Measurements from ENCODE around the gene BSG.

BSG gene

DNA sequence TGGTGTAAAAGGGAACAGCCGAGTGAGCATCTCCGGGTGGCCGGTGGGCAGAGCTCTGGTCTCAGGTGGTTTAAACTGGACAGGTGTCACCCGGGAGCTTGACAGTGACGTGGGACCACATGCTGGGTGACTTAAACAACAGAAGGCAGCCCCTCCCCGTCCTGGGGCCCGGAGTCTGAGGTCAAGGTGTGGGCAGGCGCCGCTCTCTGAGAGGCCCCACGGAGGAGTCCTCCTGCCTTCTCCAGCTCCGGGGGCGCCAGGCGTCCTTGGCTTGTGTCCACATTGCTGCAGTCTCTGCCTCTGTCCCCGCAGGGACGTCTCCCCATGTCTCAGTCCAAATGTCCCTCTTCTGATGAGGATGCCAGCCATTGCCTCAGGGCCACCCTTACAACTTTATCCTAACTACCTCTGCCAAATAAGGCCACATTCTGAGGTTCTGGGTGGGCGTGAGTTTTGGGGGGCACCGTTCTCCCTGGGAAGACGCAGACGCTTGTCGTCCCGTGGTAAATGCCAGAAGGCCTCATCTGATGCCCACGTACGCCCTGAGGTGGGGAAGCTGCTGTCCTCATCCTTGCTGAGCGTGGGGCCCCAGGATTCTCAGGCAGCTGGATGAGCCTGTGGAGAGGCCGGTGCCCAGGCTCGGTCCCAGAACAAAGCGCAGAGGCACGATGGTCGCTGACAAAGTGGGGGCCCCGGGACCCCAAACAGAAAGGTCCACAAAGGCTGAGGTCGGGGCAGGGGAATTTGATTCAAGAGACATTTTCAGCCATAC, 15.6 kb upstream of the BSG start:
- no peaks in the 10 kb centered on the region for H3K27me3 Mint-ChIP-seq
- H3K4me3 Mint-ChIP-seq: no peak overlapping the region
- no peaks in the 10 kb centered on the region for H3K36me3 Mint-ChIP-seq
- no peaks in the 10 kb centered on the region for H3K4me1 Mint-ChIP-seq
- H3K27ac Mint-ChIP-seq: no peak overlapping the region
- no peaks in the 10 kb centered on the region for H3K9me3 Mint-ChIP-seq

DNA sequence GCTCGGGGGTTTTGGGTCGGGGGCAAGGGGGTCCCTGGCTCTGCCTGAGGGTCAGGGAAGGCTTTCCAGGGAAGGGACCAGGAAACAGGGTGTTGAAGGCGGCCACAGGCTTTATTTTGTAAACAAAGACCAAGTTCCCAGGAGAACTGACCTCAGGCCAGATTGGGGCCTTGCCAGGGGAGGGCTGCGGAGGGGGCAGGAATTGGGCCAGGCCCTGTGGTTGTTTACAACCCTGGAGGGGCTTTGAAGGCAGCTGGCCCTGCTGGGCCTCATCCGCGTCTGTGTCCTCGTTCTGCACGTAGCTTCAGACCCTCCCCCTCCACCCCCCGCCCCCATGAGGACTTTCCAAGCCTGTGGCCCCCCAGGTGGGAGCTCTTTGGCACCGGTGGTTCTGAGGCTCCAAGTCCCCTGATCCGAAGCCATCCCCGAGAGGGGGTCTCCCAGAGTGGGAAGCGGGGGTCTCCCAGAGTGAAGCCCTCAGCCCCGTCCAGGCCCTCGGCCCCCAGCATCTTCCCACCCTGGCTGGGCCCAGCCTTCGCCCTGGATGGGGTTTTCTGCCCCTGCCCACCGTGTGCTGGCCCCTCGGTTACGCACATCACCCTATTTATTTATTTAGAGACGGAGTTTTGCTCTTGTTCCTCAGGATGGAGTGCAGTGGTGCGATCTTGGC, 13.5 kb upstream of the BSG start:
- Mint-ChIP-seq H3K27ac (no peak overlapping the region), H3K4me1 (no peaks in the 10 kb centered on the region), H3K36me3 (no peaks in the 10 kb centered on the region), H3K4me3 (no peak overlapping the region), H3K9me3 (no peaks in the 10 kb centered on the region), H3K27me3 (no peaks in the 10 kb centered on the region)

DNA sequence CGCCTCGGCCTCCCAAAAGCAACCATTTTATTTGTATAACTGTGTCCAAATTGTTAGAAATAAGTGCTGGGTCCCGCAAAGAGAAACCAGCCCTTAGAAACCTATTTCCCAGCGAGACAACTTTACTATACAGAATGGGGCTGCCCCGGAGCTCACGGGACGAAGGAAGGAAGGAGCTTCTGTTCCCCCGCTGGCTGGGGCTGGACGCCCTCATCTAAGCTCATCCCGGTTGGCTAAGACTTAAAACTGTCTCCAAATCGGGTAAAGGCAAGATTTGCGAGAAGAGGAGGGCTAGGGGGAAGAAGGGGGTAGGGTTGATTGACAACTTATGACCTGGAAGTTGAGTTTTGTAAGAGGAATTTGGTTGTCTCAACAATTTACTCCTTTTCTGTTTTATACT, 12.3 kb upstream of the BSG start:
- H3K27me3 Mint-ChIP-seq: no peaks in the 10 kb centered on the region
- H3K4me3 Mint-ChIP-seq: no peak overlapping the region
- H3K9me3 Mint-ChIP-seq: no peaks in the 10 kb centered on the region
- H3K4me1 Mint-ChIP-seq: no peaks in the 10 kb centered on the region
- H3K36me3 Mint-ChIP-seq: no peaks in the 10 kb centered on the region
- H3K27ac Mint-ChIP-seq: no peak overlapping the region

DNA sequence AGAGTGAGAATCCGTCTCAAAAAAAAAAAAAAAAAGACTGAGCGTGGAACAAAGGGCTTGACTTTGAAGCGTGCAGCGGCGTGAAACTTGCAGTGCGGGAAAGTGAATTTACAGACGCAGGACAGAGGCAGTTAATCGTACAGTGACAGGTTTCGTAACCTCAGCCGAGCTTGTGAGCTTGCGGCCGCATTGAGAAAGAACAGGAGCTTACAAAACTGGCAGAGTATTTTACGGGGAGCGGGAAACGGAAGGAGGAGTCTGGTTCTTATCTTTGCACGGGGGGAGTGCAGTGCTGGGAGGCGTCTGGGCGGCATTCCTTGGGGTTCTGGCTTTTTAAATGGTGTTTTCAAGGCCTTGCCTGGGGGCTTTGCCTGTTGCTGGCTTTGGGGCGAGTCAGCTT, 6.0 kb upstream of the BSG start:
- no peak overlapping the region for H3K4me3 Mint-ChIP-seq
- no peaks in the 10 kb centered on the region for H3K9me3 Mint-ChIP-seq
- H3K27me3 Mint-ChIP-seq: no peaks in the 10 kb centered on the region
- H3K27ac Mint-ChIP-seq: peak overlapping the region; percentile 27
- H3K4me1 Mint-ChIP-seq: peaks cover 10% of the 10 kb centered on the region
- H3K36me3 Mint-ChIP-seq: no peaks in the 10 kb centered on the region

GRCh38 chr19:566844-567243, 5.6 kb upstream of the BSG start:
- H3K4me1 Mint-ChIP-seq: peaks cover 11% of the 10 kb centered on the region
- no peaks in the 10 kb centered on the region for H3K36me3 Mint-ChIP-seq
- H3K4me3 Mint-ChIP-seq: no peak overlapping the region
- no peaks in the 10 kb centered on the region for H3K27me3 Mint-ChIP-seq
- H3K27ac Mint-ChIP-seq: no peak overlapping the region
- H3K9me3 Mint-ChIP-seq: no peaks in the 10 kb centered on the region

GRCh38 chr19:567296-567900, 5.0 kb upstream of the BSG start:
- Mint-ChIP-seq H3K4me1 (peaks cover 15% of the 10 kb centered on the region), H3K9me3 (no peaks in the 10 kb centered on the region), H3K4me3 (no peak overlapping the region), H3K27me3 (no peaks in the 10 kb centered on the region), H3K27ac (no peak overlapping the region), H3K36me3 (no peaks in the 10 kb centered on the region)

DNA sequence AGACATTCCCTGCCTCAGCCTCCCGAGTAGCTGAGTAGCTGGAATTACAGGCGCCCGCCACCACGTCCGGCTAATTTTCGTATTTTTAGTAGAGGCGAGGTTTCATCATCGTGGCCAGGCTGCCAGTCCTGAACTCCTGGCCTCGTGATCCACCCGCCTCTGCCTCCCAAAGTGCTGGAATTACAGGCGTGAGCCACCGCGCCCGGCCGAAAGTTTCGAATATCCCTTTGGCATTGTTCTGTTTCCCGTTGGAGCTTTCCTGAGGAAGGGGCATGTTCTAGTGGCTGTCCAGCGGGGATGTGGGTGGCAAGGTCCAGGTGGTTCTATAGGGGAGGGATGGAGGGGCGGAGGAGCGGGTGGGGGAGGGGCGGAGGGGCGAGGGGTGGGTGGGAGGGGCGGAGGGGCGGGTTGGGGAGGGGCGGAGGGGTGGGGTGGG, 2.1 kb upstream of the BSG start:
- Mint-ChIP-seq H3K4me3 (no peak overlapping the region), H3K9me3 (no peaks in the 10 kb centered on the region), H3K27me3 (no peaks in the 10 kb centered on the region), H3K4me1 (peaks cover 27% of the 10 kb centered on the region), H3K36me3 (no peaks in the 10 kb centered on the region), H3K27ac (peak overlapping the region; percentile 90)

- H3K27ac Mint-ChIP-seq: peak overlapping the region; percentile 94
- no peaks in the 10 kb centered on the region for H3K27me3 Mint-ChIP-seq
- H3K4me3 Mint-ChIP-seq: peak overlapping the region; percentile 90
- H3K36me3 Mint-ChIP-seq: no peaks in the 10 kb centered on the region
- H3K9me3 Mint-ChIP-seq: no peaks in the 10 kb centered on the region
- H3K4me1 Mint-ChIP-seq: peaks cover 27% of the 10 kb centered on the region
Observed at GRCh38 chr19:570937-571565, 1.3 kb upstream of the BSG start.

- no peaks in the 10 kb centered on the region for H3K27me3 Mint-ChIP-seq
- peaks cover 33% of the 10 kb centered on the region for H3K4me1 Mint-ChIP-seq
- H3K4me3 Mint-ChIP-seq: peak overlapping the region; percentile 90
- H3K9me3 Mint-ChIP-seq: no peaks in the 10 kb centered on the region
- no peaks in the 10 kb centered on the region for H3K36me3 Mint-ChIP-seq
- peak overlapping the region; percentile 94 for H3K27ac Mint-ChIP-seq
Observed at GRCh38 chr19:571566-571974, 826 bp upstream of the BSG start.

DNA sequence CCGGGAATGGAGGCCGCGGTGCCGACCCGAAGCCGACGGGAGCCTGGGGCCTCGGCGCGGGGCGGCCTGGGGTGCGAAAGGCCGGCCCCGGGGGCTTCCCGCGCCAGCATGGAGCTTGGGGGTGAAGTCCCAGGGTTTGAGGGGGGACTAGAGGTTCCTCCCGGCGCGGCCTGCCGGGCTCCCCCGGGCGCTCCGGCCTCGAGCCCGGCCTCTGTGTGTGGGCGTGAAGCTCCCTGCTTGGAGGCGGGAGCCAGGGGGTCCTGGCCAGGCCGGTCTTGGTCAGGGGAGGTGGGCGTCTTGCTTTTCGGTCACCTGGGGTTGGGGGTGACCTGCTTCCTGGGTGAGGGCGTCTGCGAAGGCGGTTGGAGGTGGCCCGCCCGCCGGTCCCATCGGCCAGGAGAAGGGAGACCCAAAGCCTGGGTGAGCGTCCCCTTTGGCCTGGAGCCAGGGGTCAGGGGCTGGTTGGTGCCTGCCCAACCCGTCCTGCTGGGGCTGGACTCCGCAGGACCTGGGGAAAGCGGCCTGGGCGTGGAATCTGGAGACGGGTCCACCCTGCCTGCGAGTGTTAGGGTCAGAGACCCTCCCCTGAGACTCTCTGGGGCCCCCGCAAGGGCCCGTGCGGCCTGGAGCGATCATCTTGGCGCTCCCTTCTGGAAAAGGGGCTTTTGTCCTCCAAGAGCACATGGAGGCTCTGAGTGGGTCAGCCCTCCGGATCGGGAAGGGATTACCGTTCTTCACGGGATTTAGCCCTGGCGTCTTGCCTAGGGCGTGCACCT, 535 bp downstream of the BSG start:
- peaks cover 36% of the 10 kb centered on the region for H3K4me1 Mint-ChIP-seq

DNA sequence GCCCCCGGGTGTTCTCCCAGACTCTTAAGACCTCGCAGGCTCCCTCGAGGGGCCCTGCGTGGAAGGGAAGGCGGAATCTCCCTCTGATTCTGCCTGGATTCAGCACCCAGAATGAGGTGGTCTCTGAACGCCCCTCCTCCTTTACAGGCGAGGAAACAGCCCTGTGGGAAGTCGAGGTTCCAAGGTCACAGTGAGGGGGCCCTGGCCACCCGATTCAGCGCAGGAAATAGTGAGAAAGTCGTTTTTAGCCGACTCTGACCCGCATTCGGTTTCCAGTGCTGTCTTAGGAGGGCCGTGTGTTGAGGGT, 1.1 kb downstream of the BSG start:
- Mint-ChIP-seq H3K4me3 (peak overlapping the region; percentile 88), H3K36me3 (no peaks in the 10 kb centered on the region), H3K27ac (peak overlapping the region; percentile 12), H3K27me3 (no peaks in the 10 kb centered on the region), H3K9me3 (no peaks in the 10 kb centered on the region), H3K4me1 (peaks cover 36% of the 10 kb centered on the region)

More for the DNA sequence above, 535 bp downstream of the BSG start:
- H3K4me3 Mint-ChIP-seq: peak overlapping the region; percentile 90
- H3K27ac Mint-ChIP-seq: peak overlapping the region; percentile 12
- no peaks in the 10 kb centered on the region for H3K27me3 Mint-ChIP-seq
- no peaks in the 10 kb centered on the region for H3K36me3 Mint-ChIP-seq
- no peaks in the 10 kb centered on the region for H3K9me3 Mint-ChIP-seq

DNA sequence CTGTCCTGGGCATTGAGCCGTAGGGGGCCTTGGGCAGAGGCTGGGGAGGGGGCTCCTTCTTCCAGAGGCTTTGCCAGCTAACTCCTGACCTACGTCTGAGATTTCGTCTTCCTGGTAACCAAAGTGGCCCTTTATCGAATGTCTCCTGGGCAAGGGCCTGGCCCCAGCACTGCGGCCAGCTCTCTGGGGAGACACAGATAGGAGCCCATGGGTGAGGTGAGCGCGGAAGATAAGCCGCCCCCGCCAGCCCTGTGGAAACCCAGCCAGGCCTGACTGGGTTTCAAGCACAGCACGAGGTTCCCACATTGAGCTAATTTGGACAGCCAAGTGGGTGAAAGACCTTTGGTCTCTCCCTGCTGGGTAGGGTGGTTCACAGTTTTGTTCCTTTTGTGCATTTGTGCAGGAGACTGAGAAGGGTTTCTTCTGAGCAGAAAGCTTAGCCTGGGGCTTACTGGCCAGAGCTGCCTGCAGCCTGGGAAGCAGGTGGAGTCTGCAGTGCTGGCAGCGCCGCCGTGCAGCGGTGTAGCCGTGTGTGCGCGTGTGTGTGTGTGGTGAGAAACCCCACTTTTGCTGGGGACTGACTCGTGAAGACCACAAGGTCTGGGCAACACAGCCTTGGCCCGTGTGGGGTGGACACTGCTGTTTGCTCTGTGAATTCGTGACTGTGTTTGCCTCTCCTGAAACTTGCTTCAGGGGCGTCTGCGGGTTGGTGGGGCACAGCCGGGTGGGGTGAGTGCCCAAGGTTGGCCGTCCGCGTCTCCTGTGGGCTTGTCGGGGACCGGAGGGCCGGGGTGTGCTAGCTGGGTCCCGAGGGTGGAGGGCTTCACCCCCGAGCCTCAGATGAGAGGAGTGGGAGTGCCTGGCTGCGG, 2.5 kb downstream of the BSG start:
- Mint-ChIP-seq H3K27me3 (no peaks in the 10 kb centered on the region), H3K4me3 (peak overlapping the region; percentile 64), H3K4me1 (peaks cover 34% of the 10 kb centered on the region), H3K27ac (no peak overlapping the region), H3K36me3 (no peaks in the 10 kb centered on the region), H3K9me3 (no peaks in the 10 kb centered on the region)

DNA sequence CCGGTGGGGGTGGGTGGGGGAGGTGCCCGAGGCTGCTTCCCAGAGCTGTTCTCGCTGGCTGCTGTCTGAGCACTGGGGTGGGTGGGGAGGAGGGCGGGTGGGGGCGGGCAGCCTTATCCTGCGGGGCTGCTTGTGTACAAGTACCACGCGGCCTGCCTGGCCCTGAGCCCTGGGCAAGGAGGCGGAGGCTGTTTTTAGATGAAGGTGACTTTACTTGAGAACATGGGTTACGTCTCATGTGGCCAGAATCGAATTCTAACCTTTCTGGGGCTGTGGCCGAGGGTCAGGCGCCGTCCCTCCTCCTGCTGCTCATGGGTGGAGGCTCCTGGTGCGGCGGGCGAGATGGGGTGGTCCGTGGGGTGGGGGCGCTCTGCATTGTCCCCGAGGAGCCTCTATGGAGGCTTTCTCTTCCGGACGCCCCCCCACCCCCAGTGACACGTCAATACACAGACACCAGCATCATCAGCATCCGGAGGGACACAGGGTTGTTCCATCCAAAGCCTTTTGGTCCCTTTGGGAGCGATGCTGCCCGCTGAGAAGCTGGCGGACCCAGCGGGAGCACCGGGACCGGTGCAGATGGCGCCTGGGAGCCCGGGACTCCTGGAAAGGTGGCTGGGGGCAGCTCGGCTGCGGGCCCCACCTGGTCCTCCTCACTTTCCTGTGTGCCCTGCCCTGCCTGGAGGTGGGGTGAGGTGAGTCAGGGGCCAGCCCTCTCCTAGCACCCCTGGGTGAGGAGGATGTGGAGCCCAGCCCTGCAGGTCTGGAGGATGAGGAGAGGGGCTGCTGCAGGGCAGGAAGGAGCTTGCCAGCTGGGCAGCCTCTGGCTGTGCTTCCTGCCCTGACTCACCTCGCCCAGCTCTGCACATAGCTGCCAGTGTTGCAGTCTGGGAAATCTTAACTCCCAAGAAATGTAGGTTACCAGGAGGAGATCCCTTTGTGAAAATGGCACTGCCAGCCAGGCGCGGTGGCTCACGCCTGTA, 3.4 kb downstream of the BSG start:
- no peaks in the 10 kb centered on the region for H3K27me3 Mint-ChIP-seq
- H3K9me3 Mint-ChIP-seq: no peaks in the 10 kb centered on the region
- H3K27ac Mint-ChIP-seq: no peak overlapping the region
- no peaks in the 10 kb centered on the region for H3K36me3 Mint-ChIP-seq
- H3K4me1 Mint-ChIP-seq: peaks cover 32% of the 10 kb centered on the region
- no peak overlapping the region for H3K4me3 Mint-ChIP-seq

Measured in activated naive CD4-positive, alpha-beta T cell treated with anti-CD3 and anti-CD28 coated beads, Interleukin-2, amount 50 U/mL, for 24 hours (primary cell).